ENCODE measurements around the gene OLA1. TPM values are rescaled to one million over a fixed set of nuclear protein-coding genes. Genes with fewer than 3 reads are reported as not detected.

OLA1 gene
- total and polyA plus RNA-seq, 9 of the 15 experiments (the other 6 are each of a cell fraction or from before 2014, with no cell fraction given) = 208 to 353 (median 225) TPM

- TF ChIP-seq ETV1 (tag; conservative IDR thresholded peaks at IDR 0.05; ENCODE audit: low read depth) = peak; percentile 86
- TF ChIP-seq GABPB1 (CRISPR knock-in tag; IDR thresholded peaks at IDR 0.05) = peak; percentile 73
- peak; percentile 69 for TF ChIP-seq ARID1B (IDR thresholded peaks at IDR 0.05)
- TF ChIP-seq EGR1 (conservative IDR thresholded peaks at IDR 0.05) = peak; percentile 44
- TF ChIP-seq ZNF175 (CRISPR knock-in tag; IDR thresholded peaks at IDR 0.05; ENCODE audit: low read depth) = peak; percentile 78
- TF ChIP-seq HMBOX1 (IDR thresholded peaks at IDR 0.05) = 0 out of 2 replicates have a peak, but pooled peaks have one; percentile 45
- no peak for TF ChIP-seq RNF219 (CRISPR knock-in tag; IDR thresholded peaks at IDR 0.05)
- peak; percentile 45; the same call in 1 of the 2 replicates for TF ChIP-seq TFAP4 (CRISPR knock-in tag; IDR thresholded peaks at IDR 0.05; ENCODE audit: borderline replicate concordance)
- TF ChIP-seq ZNF551 (CRISPR knock-in tag; IDR thresholded peaks at IDR 0.05) = no peak
- no peak for TF ChIP-seq GTF2B (IDR thresholded peaks at IDR 0.05; ENCODE audit: extremely low read depth, insufficient read length)
- TF ChIP-seq ZNF239 (CRISPR knock-in tag; IDR thresholded peaks at IDR 0.05) = no peak
- no peak for TF ChIP-seq ZBTB5 (IDR thresholded peaks at IDR 0.05)
- peak; percentile 77; the same call in 1 of the 2 replicates for TF ChIP-seq XRCC5 (IDR thresholded peaks at IDR 0.05; ENCODE audit: low read depth, low read length)
- no peak for TF ChIP-seq NRF1 (conservative IDR thresholded peaks at IDR 0.05 in 1 of 2, IDR thresholded peaks at IDR 0.05 in 1 of 2)
- TF ChIP-seq NBN (IDR thresholded peaks at IDR 0.05; ENCODE audit: low read depth) = peak; percentile 28; the same call in 1 of the 2 replicates
- TF ChIP-seq ILK (tag; IDR thresholded peaks at IDR 0.05; ENCODE audit: borderline replicate concordance, low read depth) = no peak
- TF ChIP-seq SP1 (CRISPR knock-in tag; IDR thresholded peaks at IDR 0.05) = peak; percentile 52; the same call in 1 of the 2 replicates
- no peak for TF ChIP-seq TCF7 (IDR thresholded peaks at IDR 0.05; ENCODE audit: borderline replicate concordance)
- TF ChIP-seq SUPT5H (IDR thresholded peaks at IDR 0.05) = no peak
Measured at GRCh38 chr2:174039551-174040416, 208.5 kb downstream of the OLA1 start (continued).

Measured in K562 (cell line).